ENCODE data around the gene MARCHF3. TPM values are rescaled to one million over a fixed set of nuclear protein-coding genes. Genes with fewer than 3 reads are reported as not detected.

MARCHF3 gene
- total and polyA plus RNA-seq, 2 donors (not counting 3 experiments of a cell fraction or from before 2014, with no cell fraction given) = 31.9 to 35.0 TPM

DNA sequence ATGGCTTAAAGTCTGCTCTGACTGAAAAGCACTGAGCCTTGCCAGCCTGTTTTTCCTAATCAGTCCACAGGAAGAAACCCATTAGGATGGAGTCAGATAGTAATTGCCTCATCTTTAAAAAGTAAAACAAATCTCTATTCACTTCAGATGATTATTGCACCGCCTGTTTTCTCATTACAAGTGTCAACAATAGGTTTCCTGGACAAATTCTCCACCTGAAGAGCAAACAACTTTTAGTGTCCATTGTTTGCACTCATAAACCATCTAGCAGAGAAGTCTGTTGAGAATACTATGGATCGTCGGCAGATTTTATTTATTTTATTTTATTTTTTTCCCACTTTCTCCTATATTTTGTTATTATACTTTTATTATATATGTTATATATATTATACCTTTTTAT, 22.7 kb upstream of the MARCHF3 start:
- H3K9ac ChIP-seq (replicated peaks; ENCODE audit: extremely low read depth, insufficient read depth, low read length) = no peak overlapping the region

More for the DNA sequence above, 22.7 kb upstream of the MARCHF3 start:
- POLR2A ChIA-PET = no interaction called here
- Histone ChIP-seq H3K4me2 (ENCODE audit: insufficient read depth, low read length) (no peak overlapping the region), H3K9me3 (replicated peaks; ENCODE audit: control insufficient read depth, insufficient read depth, low read length) (no peaks in the 10 kb centered on the region), H3K27ac (ENCODE audit: insufficient read depth, low read depth, low read length) (no peak overlapping the region), H2AFZ (ENCODE audit: low read depth, low read length) (no peak overlapping the region), H3K79me2 (ENCODE audit: control insufficient read depth, insufficient read depth, low read length) (no peaks in the 10 kb centered on the region), H3K9me1 (replicated peaks; ENCODE audit: control insufficient read depth, extremely low read depth, insufficient read depth, low read length) (no peaks in the 10 kb centered on the region), H3K4me3 (replicated peaks in 1 of 3; ENCODE audit: insufficient read depth in 1 of 3, low read depth in 1 of 3, low read length in 3 of 3) (no peak overlapping the region), H3K27me3 (ENCODE audit: control insufficient read depth in 2 of 2, insufficient read depth in 2 of 2, low read length in 2 of 2) (no peaks in the 10 kb centered on the region), H4K20me1 (replicated peaks; ENCODE audit: control insufficient read depth, extremely low read depth, insufficient read depth, low read length) (no peaks in the 10 kb centered on the region), H3K36me3 (ENCODE audit: control insufficient read depth in 2 of 2, extremely low read depth in 1 of 2, insufficient read depth in 2 of 2, low read length in 2 of 2) (no peaks in the 10 kb centered on the region), H3K4me1 (ENCODE audit: control insufficient read depth, extremely low read depth, insufficient read depth, low read length) (no peaks in the 10 kb centered on the region)
- FAIRE-seq (no peak), DNase-seq (ENCODE audit: low read depth, low spot score) (no peak)
- BruUV-seq (replicated peaks) = no TSS peak
- no peak for TF ChIP-seq MAX (IDR thresholded peaks at IDR 0.05; ENCODE audit: insufficient read depth, insufficient read length)
- TF ChIP-seq MYC (IDR thresholded peaks at IDR 0.05; ENCODE audit: low read depth, low read length) = no peak
- TF ChIP-seq EZH2 (IDR thresholded peaks at IDR 0.05; ENCODE audit: borderline replicate concordance, low read depth, low read length, severe bottlenecking) = no peak
- TF ChIP-seq CTCF (IDR thresholded peaks at IDR 0.05; ENCODE audit: extremely low read depth in 1 of 2, insufficient read depth in 1 of 2, low read depth in 1 of 2, low read length in 2 of 2) = no peak
- TF ChIP-seq POLR2AphosphoS5 (IDR thresholded peaks at IDR 0.05; ENCODE audit: insufficient read depth, low read depth, low read length) = no peak
- no peak for TF ChIP-seq JUN (IDR thresholded peaks at IDR 0.05; ENCODE audit: borderline replicate concordance, insufficient read depth, insufficient read length, low read depth)
- TF ChIP-seq FOS (IDR thresholded peaks at IDR 0.05; ENCODE audit: borderline replicate concordance, insufficient read depth, low read length) = no peak
- TF ChIP-seq GATA2 (IDR thresholded peaks at IDR 0.05; ENCODE audit: insufficient read depth, insufficient read length, low read depth, low read length) = no peak
- dilution Hi-C loops (cut with MboI; ENCODE audit: extremely low pct_ligation_motif_present, low sequenced_read_pairs) (no loop called here), intact Hi-C loops (cut with micrococcal nuclease) (no loop called here)
- CTCF ChIA-PET = no interaction called here

Data from endothelial cell of umbilical vein (primary cell).